A549 (cell line): ENCODE measurements around the gene CELF6. TPM values are rescaled to one million over a fixed set of nuclear protein-coding genes. Genes with fewer than 3 reads are reported as not detected.

Experiments
- ATAC-seq, 2 experiments: fragments of 200-7000 bp in 1 of 2; fragments of >200 bp in 1 of 2; cut with Nextera tagmentation in 1 of 2; cut with Tn5 transposase in 1 of 2; 3 replicates each; pipeline versions ENCODE4 v1.8.0 to v1.9.1; 2018 to 2020; ENCODE audit warnings: mild to moderate bottlenecking in 1 of 2, moderate library complexity in 1 of 2
- CTCF ChIA-PET: fragments of 300-600 bp; sonication (Branson Sonifier 250); formaldehyde crosslinking; extraction: SDS; loops from one replicate; lab custom pipeline; 2021; ENCODE audit warnings: antibody characterized with exemption, inconsistent platforms; lab: Yijun Ruan, JAX
- POLR2A ChIA-PET: fragments of 350-600 bp; formaldehyde crosslinking; extraction: SDS; loops from one replicate; lab custom pipeline; 2021; ENCODE audit warnings: antibody characterized with exemption, inconsistent platforms; lab: Yijun Ruan, JAX
- DNase-seq, 2 experiments: peaks; one replicate each; pipeline versions ENCODE4 v3.0.0 to v3.0.0-alpha.2; 2011 to 2016; ENCODE audit warnings: low read depth in 1 of 2, low spot score in 1 of 2
- FAIRE-seq: peaks from 2 replicates; lab custom pipeline; 2011; peaks lifted over from hg19 to GRCh38; lab: Jason Lieb, UNC
- H3K27ac ChIP-seq, 2 experiments: fragments of >200 bp; sonication (Bioruptor Twin); formaldehyde crosslinking; 3 replicates each; pipeline ENCODE4 v1.5.1; 2016 to 2017
- H3K4me1 ChIP-seq: fragments of >200 bp; sonication (Bioruptor Twin); formaldehyde crosslinking; 3 replicates; pipeline ENCODE4 v1.6.1; 2016
- H3K4me2 ChIP-seq: fragments of >200 bp; sonication (Bioruptor Twin); formaldehyde crosslinking; 3 replicates; pipeline ENCODE4 v1.6.1; 2016
- H3K4me3 ChIP-seq: fragments of >200 bp; sonication (Bioruptor Twin); formaldehyde crosslinking; 3 replicates; pipeline ENCODE4 v1.5.1; 2016
- H3K9me3 ChIP-seq: fragments of >200 bp; sonication (Bioruptor Twin); formaldehyde crosslinking; 3 replicates; pipeline ENCODE4 v1.6.1; 2016
- E2F6 ChIP-seq: IDR thresholded peaks from 2 replicates; pipeline ENCODE4 v1.6.1; 2012; ENCODE audit warnings: low read depth, borderline replicate concordance
- EHF ChIP-seq: fragments of 250-450 bp; sonication (Bioruptor Pico); IDR thresholded peaks from 2 replicates; pipeline ENCODE4 v1.5.0; 2020; ENCODE audit warnings: mild to moderate bottlenecking
- EHMT2 ChIP-seq: fragments of 200-600 bp; sonication (generic); IDR thresholded peaks from 2 replicates; pipeline ENCODE4 v1.6.1; 2016; ENCODE audit warnings: antibody characterized with exemption, low read depth, mild to moderate bottlenecking, moderate library complexity
- EP300 ChIP-seq, 2 experiments: fragments of >200 bp; sonication (Bioruptor Twin); formaldehyde crosslinking; IDR thresholded peaks; 2 replicates in 1 of 2; 3 replicates in 1 of 2; pipeline ENCODE4 v1.6.1; 2016 to 2017
- FOSL2 ChIP-seq, 2 experiments: fragments of 450-650 bp in 1 of 2; fragments of >200 bp in 1 of 2; sonication (Bioruptor Twin) in 1 of 2; formaldehyde crosslinking; IDR thresholded peaks; 2 replicates each; pipeline versions ENCODE4 v1.5.0 to v1.6.1; 2016 to 2020; ENCODE audit warnings: mild to moderate bottlenecking in 1 of 2, moderate library complexity in 1 of 2
- HDAC2 ChIP-seq: fragments of 200-600 bp; sonication (generic); IDR thresholded peaks from 2 replicates; pipeline ENCODE4 v1.6.1; 2016
- HES2 ChIP-seq: fragments of >200 bp; sonication (Bioruptor Twin); formaldehyde crosslinking; IDR thresholded peaks from 2 replicates; pipeline ENCODE4 v1.6.1; 2016
- HEYL ChIP-seq: fragments of 250-450 bp; sonication (Bioruptor Pico); IDR thresholded peaks from 2 replicates; pipeline ENCODE4 v1.8.0; 2021; ENCODE audit warnings: mild to moderate bottlenecking, moderate library complexity
- HOXA7 ChIP-seq: fragments of 250-450 bp; sonication (Bioruptor Pico); IDR thresholded peaks from 2 replicates; pipeline ENCODE4 v1.5.0; 2020; ENCODE audit warnings: mild to moderate bottlenecking, moderate library complexity
- HOXB5 ChIP-seq: fragments of 250-450 bp; sonication (Bioruptor Pico); IDR thresholded peaks from 2 replicates; pipeline ENCODE4 v1.5.0; 2020; ENCODE audit warnings: mild to moderate bottlenecking, moderate library complexity
- JUNB ChIP-seq: fragments of >200 bp; sonication (Bioruptor Twin); formaldehyde crosslinking; IDR thresholded peaks from 2 replicates; pipeline ENCODE4 v1.6.1; 2016
- KDM5A ChIP-seq: fragments of 200-600 bp; sonication (generic); IDR thresholded peaks from 2 replicates; pipeline ENCODE4 v1.6.1; 2016; ENCODE audit warnings: antibody characterized with exemption, mild to moderate bottlenecking
- MAX ChIP-seq: IDR thresholded peaks from 2 replicates; pipeline ENCODE4 v1.6.1; 2012
- NPAS2 ChIP-seq: fragments of 250-450 bp; sonication (Bioruptor Pico); IDR thresholded peaks from 2 replicates; pipeline ENCODE4 v1.8.0; 2022; ENCODE audit warnings: mild to moderate bottlenecking, moderate library complexity, borderline replicate concordance
- NR3C1 ChIP-seq: fragments of >200 bp; sonication (Bioruptor Twin); formaldehyde crosslinking; IDR thresholded peaks from 3 replicates; pipeline ENCODE4 v1.6.1; 2017
- PHF8 ChIP-seq: fragments of 200-600 bp; sonication (generic); IDR thresholded peaks from 2 replicates; pipeline ENCODE4 v1.6.1; 2016; ENCODE audit warnings: low read depth, mild to moderate bottlenecking, antibody characterized with exemption, moderate library complexity, borderline replicate concordance
- RFX5 ChIP-seq: fragments of 450-650 bp; IDR thresholded peaks from 2 replicates; pipeline ENCODE4 v1.7.1; 2014; ENCODE audit warnings: antibody characterized with exemption, mild to moderate bottlenecking, moderate library complexity
- TP53 ChIP-seq: fragments of 250-450 bp; sonication (Bioruptor Pico); IDR thresholded peaks from 2 replicates; pipeline ENCODE4 v1.5.0; 2021; ENCODE audit warnings: mild to moderate bottlenecking, moderate library complexity
- USF2 ChIP-seq: fragments of 450-650 bp; IDR thresholded peaks from 2 replicates; pipeline ENCODE4 v1.6.1; 2014; ENCODE audit warnings: antibody characterized with exemption
- ZNF302 ChIP-seq: fragments of 250-450 bp; sonication (Bioruptor Pico); IDR thresholded peaks from 2 replicates; pipeline ENCODE4 v1.9.0; 2021; ENCODE audit warnings: inconsistent platforms, mild to moderate bottlenecking, moderate library complexity
- ZSCAN20 ChIP-seq: fragments of 250-450 bp; sonication (Bioruptor Pico); IDR thresholded peaks from 2 replicates; pipeline ENCODE4 v1.8.0; 2022; ENCODE audit warnings: mild to moderate bottlenecking, moderate library complexity
- WGBS: methylation state at CpG from one replicate; pipeline ENCODE4 v1.1.6; 2017; ENCODE audit errors: missing lambda C conversion rate; 5-methylcytosine and 5-hydroxymethylcytosine counted together
- polyA plus RNA-seq, 4 experiments: library from polyadenylated mRNA; depleted of rRNA in 3 of 4; stranded (reverse); fragments of >200 nt; fragmentation: RNase III in 1 of 4; extraction: RNeasy Plus Mini Kit Qiagen cat#74134 plus additional on column Dnase treatment in 1 of 4; gene quantifications; 2 replicates in 3 of 4; 3 replicates in 1 of 4; pipeline ENCODE4 v1.2.3, GENCODE V29; 2011 to 2017
- TF ChIP-seq, protein P1 (sequence below): IDR thresholded peaks from 2 replicates; pipeline ENCODE4 v1.6.1; 2012
- TF ChIP-seq, protein P2 (sequence below): fragments of 250-450 bp; sonication (Bioruptor Pico); IDR thresholded peaks from 2 replicates; pipeline ENCODE4 v1.5.0; 2021; ENCODE audit warnings: mild to moderate bottlenecking, moderate library complexity, borderline replicate concordance

The CELF6 gene
- polyA plus RNA-seq, 2 of the 4 experiments (the other 2 are of a cell fraction) = 0.16 TPM; not detected in 1

DNA sequence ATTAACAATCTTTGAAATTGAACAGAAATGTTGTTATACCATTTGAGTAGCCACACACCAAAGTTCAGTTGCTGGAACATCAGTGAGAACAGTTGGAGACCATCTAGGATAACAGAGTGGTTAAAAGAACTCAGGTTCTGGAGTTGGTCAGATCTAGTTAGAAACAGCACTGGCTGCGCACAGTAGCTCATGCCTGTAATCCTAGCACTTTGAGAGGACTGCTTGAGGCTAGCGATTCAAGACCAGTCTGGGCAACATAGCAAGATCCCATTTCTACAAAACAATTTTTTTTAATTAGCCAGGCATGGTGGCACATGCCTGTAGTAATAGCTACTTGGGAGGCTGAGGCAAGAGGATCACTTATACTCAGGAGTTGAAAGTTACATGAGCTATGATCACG lies 81.4 kb downstream of the CELF6 start:
- H3K4me2 ChIP-seq = peak overlapping the region; percentile 85; the same call in 2 of the 3 replicates
- DNase-seq (no peak), ATAC-seq (no peak), FAIRE-seq (no peak)
- peaks cover 48% of the 10 kb centered on the region for H3K4me1 ChIP-seq
- TF ChIP-seq ZSCAN20 (CRISPR knock-in tag) (no peak), EHMT2 (no peak), KDM5A (no peak), TP53 (CRISPR knock-in tag) (no peak), HES2 (no peak), NR3C1 (no peak), E2F6 (no peak), MAX (no peak), PHF8 (no peak), FOSL2 (IDR thresholded peaks at IDR 0.05) (no peak), FOSL2 (CRISPR knock-in tag; IDR thresholded peaks at IDR 0.05) (no peak), JUNB (no peak), NPAS2 (CRISPR knock-in tag) (no peak), USF2 (no peak)
- TF ChIP-seq, protein P1, sequence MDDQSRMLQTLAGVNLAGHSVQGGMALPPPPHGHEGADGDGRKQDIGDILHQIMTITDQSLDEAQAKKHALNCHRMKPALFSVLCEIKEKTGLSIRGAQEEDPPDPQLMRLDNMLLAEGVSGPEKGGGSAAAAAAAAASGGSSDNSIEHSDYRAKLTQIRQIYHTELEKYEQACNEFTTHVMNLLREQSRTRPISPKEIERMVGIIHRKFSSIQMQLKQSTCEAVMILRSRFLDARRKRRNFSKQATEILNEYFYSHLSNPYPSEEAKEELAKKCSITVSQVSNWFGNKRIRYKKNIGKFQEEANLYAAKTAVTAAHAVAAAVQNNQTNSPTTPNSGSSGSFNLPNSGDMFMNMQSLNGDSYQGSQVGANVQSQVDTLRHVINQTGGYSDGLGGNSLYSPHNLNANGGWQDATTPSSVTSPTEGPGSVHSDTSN = no peak
- 91% methylated on average over 3 of the region's 3 CpGs for WGBS
- peak overlapping the region; percentile 97 for H3K27ac ChIP-seq
- H3K4me3 ChIP-seq = no peak overlapping the region
- POLR2A ChIA-PET = interaction anchor here (0.6 to 4.5 kb wide), 3 partner anchors 8 to 11 kb away, joined by 8 to 48 read pairs (median 25); partner anchors contain the start of gene PKM
- CTCF ChIA-PET = interaction anchor here (0.7 to 31.1 kb wide), 5 partner anchors 9 to 47 kb away, joined by 3 to 644 read pairs (median 4); partner anchors contain the start of gene GRAMD2A
- no peaks in the 10 kb centered on the region for H3K9me3 ChIP-seq

GRCh38 chr15:72237853-72238224 lies 82.1 kb downstream of the CELF6 start:
- POLR2A ChIA-PET = interaction anchor here (0.6 to 2.5 kb wide), 6 partner anchors 11 to 83 kb away, joined by 3 to 48 read pairs (median 6); no protein-coding TSS in a partner anchor
- DNase-seq (no peak), FAIRE-seq (no peak), ATAC-seq (peak; percentile 43 to 44; a peak in 4 of 6 replicates)
- H3K4me3 ChIP-seq = peak overlapping the region; percentile 2; the same call in 1 of the 3 replicates
- peak overlapping the region; percentile 97 for H3K27ac ChIP-seq
- CTCF ChIA-PET = interaction anchor here (1.1 to 31.1 kb wide), 5 partner anchors 10 to 47 kb away, joined by 3 to 644 read pairs (median 5); partner anchors contain the start of gene GRAMD2A
- 0 out of 2 replicates have a peak, but pooled peaks have one; percentile 5 for TF ChIP-seq HOXA7
- TF ChIP-seq HEYL = 0 out of 2 replicates have a peak, but pooled peaks have one; percentile 17
- TF ChIP-seq EP300 (IDR thresholded peaks at IDR 0.05) = no peak
- 0 out of 2 replicates have a peak, but pooled peaks have one; percentile 36 for TF ChIP-seq ZSCAN20 (CRISPR knock-in tag)
- H3K9me3 ChIP-seq = no peaks in the 10 kb centered on the region
- H3K4me2 ChIP-seq = peak overlapping the region; percentile 85
- 46% methylated on average over 1 of the region's 1 CpG for WGBS
- H3K4me1 ChIP-seq = peaks cover 54% of the 10 kb centered on the region

DNA sequence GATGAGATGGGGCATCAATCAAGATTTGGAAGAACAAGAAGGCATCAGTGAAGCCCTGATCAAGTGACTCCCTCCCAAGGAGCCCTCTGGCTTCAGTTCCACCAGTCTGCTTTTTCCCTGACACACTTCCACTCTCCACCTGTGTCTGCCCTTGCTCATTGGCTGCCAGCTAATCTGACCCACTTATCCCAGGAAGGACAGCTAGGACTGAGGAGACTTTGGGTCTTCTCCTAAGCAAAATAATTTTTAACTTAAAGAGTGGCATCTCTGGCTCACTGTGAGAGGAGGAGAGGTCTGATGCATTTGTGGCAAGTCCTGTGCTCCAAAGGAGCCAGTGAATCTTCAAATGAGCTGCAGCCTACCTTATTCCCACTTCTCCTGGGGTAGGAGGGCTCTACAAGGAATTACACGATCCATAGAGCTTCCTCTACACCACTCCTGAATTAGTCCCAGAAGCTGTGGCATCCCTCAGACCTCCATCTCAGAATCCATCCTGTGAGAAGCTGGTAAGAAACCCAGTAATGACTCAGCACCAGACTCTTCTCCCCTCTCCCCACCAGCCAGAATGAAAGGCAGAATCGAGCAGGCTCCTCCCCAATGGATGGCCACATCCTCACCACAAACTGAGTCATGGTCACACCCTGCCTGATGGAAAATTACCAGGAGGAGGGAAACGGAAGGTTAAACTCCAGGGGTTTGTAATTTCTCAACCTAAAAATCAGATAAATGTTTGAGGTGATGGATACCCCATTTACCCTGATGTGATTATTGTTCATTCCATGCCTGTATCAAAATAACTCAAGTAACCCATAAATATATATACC lies 82.7 kb downstream of the CELF6 start:
- POLR2A ChIA-PET = interaction anchor here (0.6 to 2.5 kb wide), 8 partner anchors 10 to 84 kb away, joined by 3 to 48 read pairs (median 4); no protein-coding TSS in a partner anchor
- peak overlapping the region; percentile 85 for H3K4me2 ChIP-seq
- CTCF ChIA-PET = interaction anchor here (0.8 to 31.1 kb wide), 8 partner anchors 10 to 102 kb away, joined by 3 to 644 read pairs (median 4); partner anchors contain the start of gene GRAMD2A
- WGBS = 3% methylated on average over 3 of the region's 3 CpGs
- DNase-seq = peak; percentile 97
- peak; percentile 96 for FAIRE-seq
- no peaks in the 10 kb centered on the region for H3K9me3 ChIP-seq
- H3K27ac ChIP-seq = peak overlapping the region; percentile 97
- H3K4me3 ChIP-seq = peak overlapping the region; percentile 46
- ATAC-seq = peak; percentile 94 to 96
- peaks cover 60% of the 10 kb centered on the region for H3K4me1 ChIP-seq
- TF ChIP-seq JUNB (peak; percentile 54; the same call in 1 of the 2 replicates), E2F6 (no peak), HOXB5 (CRISPR knock-in tag) (peak; percentile 66), NPAS2 (CRISPR knock-in tag) (no peak), RFX5 (no peak; the same call in 1 of the 2 replicates), ZNF302 (CRISPR knock-in tag) (no peak), HOXA7 (0 out of 2 replicates have a peak, but pooled peaks have one; percentile 9), EP300 (IDR thresholded peaks at IDR 0.05) (peak; percentile 36 to 66; a peak in 2 of 5 replicates), EHF (CRISPR knock-in tag) (peak; percentile 43; the same call in 1 of the 2 replicates), HDAC2 (no peak)
- TF ChIP-seq, protein P2, sequence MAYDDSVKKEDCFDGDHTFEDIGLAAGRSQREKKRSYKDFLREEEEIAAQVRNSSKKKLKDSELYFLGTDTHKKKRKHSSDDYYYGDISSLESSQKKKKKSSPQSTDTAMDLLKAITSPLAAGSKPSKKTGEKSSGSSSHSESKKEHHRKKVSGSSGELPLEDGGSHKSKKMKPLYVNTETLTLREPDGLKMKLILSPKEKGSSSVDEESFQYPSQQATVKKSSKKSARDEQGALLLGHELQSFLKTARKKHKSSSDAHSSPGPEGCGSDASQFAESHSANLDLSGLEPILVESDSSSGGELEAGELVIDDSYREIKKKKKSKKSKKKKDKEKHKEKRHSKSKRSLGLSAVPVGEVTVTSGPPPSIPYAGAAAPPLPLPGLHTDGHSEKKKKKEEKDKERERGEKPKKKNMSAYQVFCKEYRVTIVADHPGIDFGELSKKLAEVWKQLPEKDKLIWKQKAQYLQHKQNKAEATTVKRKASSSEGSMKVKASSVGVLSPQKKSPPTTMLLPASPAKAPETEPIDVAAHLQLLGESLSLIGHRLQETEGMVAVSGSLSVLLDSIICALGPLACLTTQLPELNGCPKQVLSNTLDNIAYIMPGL (CRISPR knock-in tag) = no peak
